ENCODE measurements around the gene EDN3.

The EDN3 gene

GRCh38 chr20:59258221-59258621, 42.2 kb upstream of the EDN3 start:
- Histone ChIP-seq H3K9me3 (replicated peaks in 1 of 2; ENCODE audit: control insufficient read depth in 2 of 2, insufficient read depth in 1 of 2, low read depth in 1 of 2, low read length in 2 of 2) (no peaks in the 10 kb centered on the region), H3K4me1 (ENCODE audit: control insufficient read depth in 2 of 2, insufficient read depth in 1 of 2, low read depth in 1 of 2, low read length in 2 of 2) (peaks cover 0 to 3% of the 10 kb centered on the region in 2 donors), H3K18ac (ENCODE audit: low read length) (no peak overlapping the region), H3K79me1 (ENCODE audit: low read depth, low read length) (no peaks in the 10 kb centered on the region), H3K36me3 (replicated peaks in 1 of 2; ENCODE audit: control insufficient read depth in 2 of 2, insufficient read depth in 2 of 2, low read length in 2 of 2) (no peaks in the 10 kb centered on the region), H3K9ac (ENCODE audit: low read depth, low read length, poor library complexity) (no peak overlapping the region), H3K4me3 (ENCODE audit: low read length in 2 of 2) (no peak overlapping the region), H3K23ac (ENCODE audit: low read depth, low read length, poor library complexity) (no peak overlapping the region), H4K91ac (ENCODE audit: low read depth, low read length, poor library complexity) (no peak overlapping the region), H3K27me3 (ENCODE audit: control insufficient read depth in 3 of 3, insufficient read depth in 3 of 3, low read depth in 1 of 3, low read length in 3 of 3) (peaks cover 0 to 7% (median 0%) of the 10 kb centered on the region in 3 experiments), H4K8ac (ENCODE audit: low read depth, low read length) (no peak overlapping the region), H2BK12ac (ENCODE audit: low read length) (no peak overlapping the region), H2AK5ac (ENCODE audit: low read depth, low read length) (no peak overlapping the region), H2BK5ac (ENCODE audit: low read length) (no peak overlapping the region), H3K27ac (replicated peaks; ENCODE audit: low read length) (no peak overlapping the region), H3K4me2 (ENCODE audit: insufficient read depth, low read length, poor library complexity, severe bottlenecking) (no peak overlapping the region), H3K4ac (ENCODE audit: low read length) (no peak overlapping the region), H2BK120ac (ENCODE audit: low read depth, low read length) (no peak overlapping the region), H2BK15ac (ENCODE audit: low read length) (no peak overlapping the region), H2AFZ (ENCODE audit: low read length) (no peak overlapping the region), H3K14ac (ENCODE audit: low read length) (no peak overlapping the region)
- no peak for DNase-seq (ENCODE audit: low spot score)
- WGBS, 2 donors (ENCODE audit: extremely low coverage in 2 of 2, insufficient read length in 2 of 2, insufficient replicate concordance in 1 of 2): no CpG with 5 or more reads among the region's 2 CpGs

- Histone ChIP-seq H3K4ac (ENCODE audit: low read length) (no peak overlapping the region), H3K4me1 (ENCODE audit: control insufficient read depth in 2 of 2, insufficient read depth in 1 of 2, low read depth in 1 of 2, low read length in 2 of 2) (peaks cover 0 to 3% of the 10 kb centered on the region in 2 donors), H3K4me3 (ENCODE audit: low read length in 2 of 2) (no peak overlapping the region), H3K18ac (ENCODE audit: low read length) (no peak overlapping the region), H3K9me3 (replicated peaks in 1 of 2; ENCODE audit: control insufficient read depth in 2 of 2, insufficient read depth in 1 of 2, low read depth in 1 of 2, low read length in 2 of 2) (no peaks in the 10 kb centered on the region), H3K14ac (ENCODE audit: low read length) (no peak overlapping the region), H2AFZ (ENCODE audit: low read length) (no peak overlapping the region), H2BK15ac (ENCODE audit: low read length) (no peak overlapping the region), H3K36me3 (replicated peaks in 1 of 2; ENCODE audit: control insufficient read depth in 2 of 2, insufficient read depth in 2 of 2, low read length in 2 of 2) (no peaks in the 10 kb centered on the region), H3K9ac (ENCODE audit: low read depth, low read length, poor library complexity) (no peak overlapping the region), H3K4me2 (ENCODE audit: insufficient read depth, low read length, poor library complexity, severe bottlenecking) (no peak overlapping the region), H3K27ac (replicated peaks; ENCODE audit: low read length) (no peak overlapping the region), H3K27me3 (ENCODE audit: control insufficient read depth in 3 of 3, insufficient read depth in 3 of 3, low read depth in 1 of 3, low read length in 3 of 3) (peaks cover 0 to 7% (median 0%) of the 10 kb centered on the region in 3 experiments), H3K23ac (ENCODE audit: low read depth, low read length, poor library complexity) (no peak overlapping the region), H2AK5ac (ENCODE audit: low read depth, low read length) (no peak overlapping the region), H2BK120ac (ENCODE audit: low read depth, low read length) (no peak overlapping the region), H4K8ac (ENCODE audit: low read depth, low read length) (no peak overlapping the region), H3K79me1 (ENCODE audit: low read depth, low read length) (no peaks in the 10 kb centered on the region), H4K91ac (ENCODE audit: low read depth, low read length, poor library complexity) (no peak overlapping the region), H2BK5ac (ENCODE audit: low read length) (no peak overlapping the region), H2BK12ac (ENCODE audit: low read length) (no peak overlapping the region)
- 58% methylated on average over 1 of the region's 2 CpGs; no CpG with 5 or more reads in 1 of the 2 donors for WGBS, 2 donors (ENCODE audit: extremely low coverage in 2 of 2, insufficient read length in 2 of 2, insufficient replicate concordance in 1 of 2)
- no peak for DNase-seq (ENCODE audit: low spot score)
Observed at GRCh38 chr20:59259946-59260345, 40.5 kb upstream of the EDN3 start.

DNA sequence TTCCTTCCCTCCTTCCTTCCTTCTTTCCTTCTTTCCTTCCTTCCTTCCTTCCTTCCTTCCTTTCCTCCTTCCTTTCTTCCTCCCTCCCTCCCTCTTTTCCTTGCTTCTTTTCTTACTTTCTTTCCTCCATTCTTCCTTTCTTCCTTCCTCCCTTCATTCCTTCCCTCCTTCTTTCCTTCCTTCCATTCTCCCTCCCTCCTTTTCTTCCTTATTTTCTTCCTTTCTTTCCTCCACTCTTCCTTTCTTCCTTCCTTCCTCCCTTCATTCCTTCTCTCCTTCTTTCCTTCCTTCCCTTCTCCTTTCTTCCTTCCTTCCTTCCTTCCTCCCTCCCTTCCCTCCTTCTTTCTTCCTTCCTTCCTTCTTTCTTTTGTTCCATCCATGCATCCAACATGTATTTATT, 35.1 kb upstream of the EDN3 start:
- H4K8ac ChIP-seq (ENCODE audit: low read depth, low read length): no peak overlapping the region
- no peak overlapping the region for H3K4me2 ChIP-seq (ENCODE audit: insufficient read depth, low read length, poor library complexity, severe bottlenecking)
- no peaks in the 10 kb centered on the region for H3K36me3 ChIP-seq (replicated peaks in 1 of 2; ENCODE audit: control insufficient read depth in 2 of 2, insufficient read depth in 2 of 2, low read length in 2 of 2)
- H3K27me3 ChIP-seq (ENCODE audit: control insufficient read depth in 3 of 3, insufficient read depth in 3 of 3, low read depth in 1 of 3, low read length in 3 of 3): peaks cover 0 to 6% (median 0%) of the 10 kb centered on the region in 3 experiments
- H3K9ac ChIP-seq (ENCODE audit: low read depth, low read length, poor library complexity): no peak overlapping the region
- no peak overlapping the region for H2AFZ ChIP-seq (ENCODE audit: low read length)
- no peak overlapping the region for H3K4me3 ChIP-seq (ENCODE audit: low read length in 2 of 2)
- no peak overlapping the region for H2BK120ac ChIP-seq (ENCODE audit: low read depth, low read length)
- no peak overlapping the region for H3K14ac ChIP-seq (ENCODE audit: low read length)
- no peak overlapping the region for H2AK5ac ChIP-seq (ENCODE audit: low read depth, low read length)
- H2BK15ac ChIP-seq (ENCODE audit: low read length): no peak overlapping the region
- no peak overlapping the region for H3K27ac ChIP-seq (replicated peaks; ENCODE audit: low read length)
- no peak overlapping the region for H3K23ac ChIP-seq (ENCODE audit: low read depth, low read length, poor library complexity)
- H3K4ac ChIP-seq (ENCODE audit: low read length): no peak overlapping the region
- no peaks in the 10 kb centered on the region for H3K79me1 ChIP-seq (ENCODE audit: low read depth, low read length)
- no peak for DNase-seq (ENCODE audit: low spot score)
- peaks cover 0 to 11% of the 10 kb centered on the region in 2 donors for H3K4me1 ChIP-seq (ENCODE audit: control insufficient read depth in 2 of 2, insufficient read depth in 1 of 2, low read depth in 1 of 2, low read length in 2 of 2)
- no peak overlapping the region for H4K91ac ChIP-seq (ENCODE audit: low read depth, low read length, poor library complexity)
- no peak overlapping the region for H2BK12ac ChIP-seq (ENCODE audit: low read length)
- no peak overlapping the region for H3K18ac ChIP-seq (ENCODE audit: low read length)
- H2BK5ac ChIP-seq (ENCODE audit: low read length): no peak overlapping the region
- no peaks in the 10 kb centered on the region for H3K9me3 ChIP-seq (replicated peaks in 1 of 2; ENCODE audit: control insufficient read depth in 2 of 2, insufficient read depth in 1 of 2, low read depth in 1 of 2, low read length in 2 of 2)

DNA sequence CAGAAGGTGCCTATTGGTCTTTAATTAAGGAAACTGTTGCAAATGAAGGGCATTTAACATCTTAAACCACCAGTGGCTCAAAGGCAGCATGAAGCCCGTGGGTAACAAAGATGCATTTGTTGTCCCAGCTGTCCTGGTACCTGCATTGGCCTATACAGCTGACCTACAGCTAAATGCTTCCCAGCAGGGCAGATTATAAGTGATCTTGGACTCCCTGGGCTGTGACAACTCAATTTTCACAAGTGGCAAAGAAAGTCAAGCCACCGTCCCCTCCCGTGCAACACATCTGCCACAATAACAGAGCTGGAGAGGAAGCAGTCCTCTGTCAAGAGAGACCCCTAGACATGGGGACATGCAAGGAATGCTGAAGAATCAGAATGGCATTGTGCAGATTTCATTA, 31.5 kb upstream of the EDN3 start:
- no peak overlapping the region for H4K91ac ChIP-seq (ENCODE audit: low read depth, low read length, poor library complexity)
- H3K9me3 ChIP-seq (replicated peaks in 1 of 2; ENCODE audit: control insufficient read depth in 2 of 2, insufficient read depth in 1 of 2, low read depth in 1 of 2, low read length in 2 of 2): no peaks in the 10 kb centered on the region
- no peak overlapping the region for H3K27ac ChIP-seq (replicated peaks; ENCODE audit: low read length)
- H3K9ac ChIP-seq (ENCODE audit: low read depth, low read length, poor library complexity): no peak overlapping the region
- H3K14ac ChIP-seq (ENCODE audit: low read length): no peak overlapping the region
- no peak overlapping the region for H3K4me2 ChIP-seq (ENCODE audit: insufficient read depth, low read length, poor library complexity, severe bottlenecking)
- H3K4me3 ChIP-seq (ENCODE audit: low read length in 2 of 2): no peak overlapping the region
- no peak overlapping the region for H2BK5ac ChIP-seq (ENCODE audit: low read length)
- peaks cover 0 to 8% (median 0%) of the 10 kb centered on the region in 3 experiments for H3K27me3 ChIP-seq (ENCODE audit: control insufficient read depth in 3 of 3, insufficient read depth in 3 of 3, low read depth in 1 of 3, low read length in 3 of 3)
- no peak overlapping the region for H2AK5ac ChIP-seq (ENCODE audit: low read depth, low read length)
- H2AFZ ChIP-seq (ENCODE audit: low read length): no peak overlapping the region
- no peaks in the 10 kb centered on the region for H3K36me3 ChIP-seq (replicated peaks in 1 of 2; ENCODE audit: control insufficient read depth in 2 of 2, insufficient read depth in 2 of 2, low read length in 2 of 2)
- H3K18ac ChIP-seq (ENCODE audit: low read length): no peak overlapping the region
- no peaks in the 10 kb centered on the region for H3K79me1 ChIP-seq (ENCODE audit: low read depth, low read length)
- no peak overlapping the region for H2BK12ac ChIP-seq (ENCODE audit: low read length)
- no CpG with 5 or more reads among the region's 3 CpGs for WGBS, 2 donors (ENCODE audit: extremely low coverage in 2 of 2, insufficient read length in 2 of 2, insufficient replicate concordance in 1 of 2)
- no peak overlapping the region for H3K23ac ChIP-seq (ENCODE audit: low read depth, low read length, poor library complexity)
- H3K4me1 ChIP-seq (ENCODE audit: control insufficient read depth in 2 of 2, insufficient read depth in 1 of 2, low read depth in 1 of 2, low read length in 2 of 2): peaks cover 0 to 8% of the 10 kb centered on the region in 2 donors
- no peak overlapping the region for H3K4ac ChIP-seq (ENCODE audit: low read length)
- H2BK15ac ChIP-seq (ENCODE audit: low read length): no peak overlapping the region
- no peak overlapping the region for H4K8ac ChIP-seq (ENCODE audit: low read depth, low read length)
- no peak for DNase-seq (ENCODE audit: low spot score)
- no peak overlapping the region for H2BK120ac ChIP-seq (ENCODE audit: low read depth, low read length)
